Activated effector memory CD4-positive, alpha-beta T cell treated with anti-CD3 and anti-CD28 coated beads, Interleukin-2, amount 50 U/mL, for 16 hours (primary cell): ENCODE data around the gene SCN9A.
"Not testable (repeated sequence)": the region's sequence is repeated elsewhere in the genome, so short reads cannot be mapped to it uniquely, and the experiment has no call there.

Experiments used
- DNase-seq: peaks from one replicate; pipeline ENCODE4 v3.0.0-alpha.2; 2020

Gene SCN9A

GRCh38 chr2:166239548-166239947 is 136.2 kb downstream of the SCN9A start:
- DNase-seq: no peak

GRCh38 chr2:166238176-166238575 is 137.6 kb downstream of the SCN9A start:
- no peak for DNase-seq

- no peak for DNase-seq
These were observed 141.5 kb downstream of the SCN9A start for GRCh38 chr2:166234112-166234846.

- DNase-seq: no peak
These were observed 142.5 kb downstream of the SCN9A start for GRCh38 chr2:166233244-166233643.

GRCh38 chr2:166230724-166231070 is 145.0 kb downstream of the SCN9A start:
- no peak for DNase-seq

- no peak for DNase-seq
These were observed 145.6 kb downstream of the SCN9A start for GRCh38 chr2:166230024-166230723.

- DNase-seq: no peak
These were observed 146.1 kb downstream of the SCN9A start for GRCh38 chr2:166229678-166230023.

GRCh38 chr2:166224197-166224596 is 151.5 kb downstream of the SCN9A start:
- DNase-seq: no peak

- DNase-seq: no peak
These were observed 152.4 kb downstream of the SCN9A start for GRCh38 chr2:166223298-166223697.

GRCh38 chr2:166211079-166211478 is 164.7 kb downstream of the SCN9A start:
- DNase-seq: no peak

- DNase-seq: not testable (repeated sequence)
These were observed 165.8 kb downstream of the SCN9A start for GRCh38 chr2:166209944-166210343.

GRCh38 chr2:166209367-166209766 is 166.4 kb downstream of the SCN9A start:
- not testable (repeated sequence) for DNase-seq

- DNase-seq: not testable (repeated sequence)
These were observed 169.6 kb downstream of the SCN9A start for GRCh38 chr2:166206153-166206552.

GRCh38 chr2:166202778-166203177 is 173.0 kb downstream of the SCN9A start:
- no peak for DNase-seq

GRCh38 chr2:166197446-166197845 is 178.3 kb downstream of the SCN9A start:
- no peak for DNase-seq

- no peak for DNase-seq
These were observed 182.3 kb downstream of the SCN9A start for GRCh38 chr2:166193407-166193806.

- no peak for DNase-seq
These were observed 187.7 kb downstream of the SCN9A start for GRCh38 chr2:166188084-166188483.

- DNase-seq: no peak
These were observed 191.0 kb downstream of the SCN9A start for GRCh38 chr2:166184789-166185188.

- DNase-seq: no peak
These were observed 194.0 kb downstream of the SCN9A start for GRCh38 chr2:166181813-166182154.

- no peak for DNase-seq
These were observed 194.6 kb downstream of the SCN9A start for GRCh38 chr2:166180951-166181812.

GRCh38 chr2:166179201-166179600 is 196.5 kb downstream of the SCN9A start:
- no peak for DNase-seq

- DNase-seq: no peak
These were observed 202.5 kb downstream of the SCN9A start for GRCh38 chr2:166173263-166173662.

- DNase-seq: no peak
These were observed 204.5 kb downstream of the SCN9A start for GRCh38 chr2:166171216-166171615.

GRCh38 chr2:166170356-166170755 is 205.4 kb downstream of the SCN9A start:
- no peak for DNase-seq
